Measurements from ENCODE around the gene SCN2B. TPM values are rescaled to one million over a fixed set of nuclear protein-coding genes. Genes with fewer than 3 reads are reported as not detected.
A peak's percentile ranks its signal among the peaks of the same experiment; 100 is the strongest.

The SCN2B gene
- total and polyA plus RNA-seq, 2 of the 4 experiments (the other 2 are of a cell fraction) = under 0.01 to 0.05 TPM

DNA sequence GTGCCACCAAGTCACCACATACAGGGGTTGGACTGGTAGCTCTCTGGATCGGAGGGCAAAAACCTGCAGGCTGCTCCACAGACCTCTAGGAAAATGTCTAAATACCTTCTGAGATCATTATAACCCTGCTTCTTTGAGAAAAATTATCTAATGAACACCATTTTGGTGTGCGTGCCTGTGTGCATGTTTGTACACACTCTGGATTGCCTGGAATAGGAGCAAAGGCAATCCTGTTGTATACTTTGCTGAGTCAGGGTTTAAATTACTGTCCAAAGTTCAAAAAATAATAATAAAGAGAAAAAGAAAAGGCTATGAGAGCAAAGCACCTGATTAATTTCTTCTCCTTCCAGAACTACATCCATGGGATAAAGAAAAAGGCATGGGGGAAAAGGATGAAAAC, 37.3 kb upstream of the SCN2B start:
- no peak overlapping the region for H3K4ac ChIP-seq (ENCODE audit: low read depth, low read length)
- H2BK15ac ChIP-seq (ENCODE audit: low read depth, low read length) = no peak overlapping the region
- H3K4me2 ChIP-seq (ENCODE audit: low read depth, low read length) = no peak overlapping the region
- H3K27me3 ChIP-seq (ENCODE audit: control insufficient read depth, insufficient read depth, low read length) = peaks cover 21% of the 10 kb centered on the region
- no peak overlapping the region for H2BK20ac ChIP-seq (ENCODE audit: low read depth, low read length)
- no peak overlapping the region for H2AK9ac ChIP-seq (replicated peaks; ENCODE audit: low read depth, low read length, poor library complexity)
- H3K9ac ChIP-seq (ENCODE audit: low read depth, low read length) = no peak overlapping the region
- no peak overlapping the region for H2BK120ac ChIP-seq (ENCODE audit: low read depth, low read length)
- H4K91ac ChIP-seq (ENCODE audit: insufficient read depth, low read depth, low read length) = no peak overlapping the region
- no peak overlapping the region for H3K14ac ChIP-seq (replicated peaks; ENCODE audit: low read depth, low read length)
- H3K23ac ChIP-seq (ENCODE audit: low read depth, low read length) = no peak overlapping the region
- H4K5ac ChIP-seq (ENCODE audit: low read depth, low read length) = no peak overlapping the region
- ChIA-PET CTCF (interaction anchor here (0.9 to 1.3 kb wide), 2 partner anchors 15 to 42 kb away, joined by 3 to 4 read pairs; no protein-coding TSS in a partner anchor), POLR2A (ENCODE audit: unreplicated experiment) (no interaction called here)
- no peak overlapping the region for H3K4me3 ChIP-seq (ENCODE audit: insufficient read depth, low read depth, low read length)
- H4K8ac ChIP-seq (ENCODE audit: low read depth in 2 of 2, low read length in 2 of 2) = no peak overlapping the region
- no peaks in the 10 kb centered on the region for H3K9me1 ChIP-seq (ENCODE audit: insufficient read depth, low read length)
- WGBS, 2 experiments (ENCODE audit: extremely low coverage in 2 of 2, insufficient read length in 1 of 2) = no CpG with 5 or more reads among the region's 2 CpGs
- no peaks in the 10 kb centered on the region for H3K79me1 ChIP-seq (ENCODE audit: low read depth in 1 of 2, low read length in 2 of 2)
- in situ Hi-C loops (cut with MboI; ENCODE audit: low sequenced_read_pairs) = no loop called here
- no peaks in the 10 kb centered on the region for H3K9me3 ChIP-seq (ENCODE audit: control insufficient read depth, insufficient read depth, low read length)
- no peak overlapping the region for H2AK5ac ChIP-seq (ENCODE audit: low read depth, low read length)
- H2AFZ ChIP-seq (replicated peaks; ENCODE audit: low read length, poor library complexity) = no peak overlapping the region
- no peak overlapping the region for H3K56ac ChIP-seq (ENCODE audit: extremely low read depth, insufficient read depth, low read length)
- no peak overlapping the region for H2BK5ac ChIP-seq (ENCODE audit: low read depth, low read length, poor library complexity, severe bottlenecking)
- H3K18ac ChIP-seq (ENCODE audit: low read depth, low read length) = no peak overlapping the region
- no peaks in the 10 kb centered on the region for H4K20me1 ChIP-seq (ENCODE audit: insufficient read depth, low read length)
- dilution Hi-C loops (cut with HindIII; ENCODE audit: low sequenced_read_pairs, unreplicated experiment) = no loop called here
- no peak overlapping the region for H3K27ac ChIP-seq (ENCODE audit: insufficient read depth, low read length)
- no peaks in the 10 kb centered on the region for H3K4me1 ChIP-seq (ENCODE audit: control insufficient read depth, insufficient read depth, low read length)
- no peak for TF ChIP-seq RAD21 (IDR thresholded peaks at IDR 0.05; ENCODE audit: low read length)
- no peak for TF ChIP-seq CHD1 (IDR thresholded peaks at IDR 0.05; ENCODE audit: low read depth, low read length)
- no peak for TF ChIP-seq RFX5 (IDR thresholded peaks at IDR 0.05; ENCODE audit: low read depth, low read length)
- no peak for TF ChIP-seq MXI1 (IDR thresholded peaks at IDR 0.05; ENCODE audit: borderline replicate concordance, low read depth, low read length)
- peak; percentile 72 for TF ChIP-seq MAFK (IDR thresholded peaks at IDR 0.05; ENCODE audit: low read depth, low read length)
- no peak for TF ChIP-seq BHLHE40 (IDR thresholded peaks at IDR 0.05; ENCODE audit: low read depth, low read length)
- no peak for TF ChIP-seq SMC3 (IDR thresholded peaks at IDR 0.05; ENCODE audit: low read depth, low read length)
- intact Hi-C loops (cut with micrococcal nuclease) = no loop called here
- DNase-seq (no peak), ATAC-seq (ENCODE audit: low read depth) (no peak)
- BruUV-seq (replicated peaks) = no TSS peak
- H3K36me3 ChIP-seq (ENCODE audit: control insufficient read depth, insufficient read depth, low read length) = no peaks in the 10 kb centered on the region

Data from IMR-90 (cell line).